K562 (cell line): ENCODE measurements around the gene CTPS1. TPM values are rescaled to one million over a fixed set of nuclear protein-coding genes. Genes with fewer than 3 reads are reported as not detected.

ENCODE experiments used
- ATAC-seq: fragments of 200-7000 bp; cut with Tn5 transposase; 3 replicates; pipeline ENCODE4 v1.9.1; 2020; ENCODE audit warnings: moderate library complexity
- BruUV-seq: library from RNA; stranded (reverse); fragments of 400-500 nt; replicated peaks from 2 replicates; lab custom pipeline; 2021; lab: Mats Ljungman, UMichigan
- CTCF ChIA-PET: fragments of 300-600 bp; formaldehyde crosslinking; extraction: SDS; loops from one replicate; lab custom pipeline; 2021; ENCODE audit warnings: low intra/inter-chr PET ratio; lab: Yijun Ruan, JAX
- POLR2A ChIA-PET: fragments of 300-600, 350-650 bp; sonication (Branson Sonifier 250); formaldehyde crosslinking; extraction: SDS; loops from one replicate; lab custom pipeline; 2021; ENCODE audit warnings: antibody characterized with exemption, inconsistent platforms; lab: Yijun Ruan, JAX
- DNase-seq, 4 experiments: peaks; one replicate each; pipeline versions ENCODE4 v3.0.0 to v3.0.0-alpha.2; 2011 to 2018; ENCODE audit warnings: low spot score in 3 of 4, mixed read lengths in 3 of 4; ENCODE audit errors: extremely low read depth in 1 of 4
- FAIRE-seq: peaks from 2 replicates; lab custom pipeline; 2011; peaks lifted over from hg19 to GRCh38; lab: Jason Lieb, UNC
- H2AFZ ChIP-seq: 2 replicates; pipeline ENCODE4 v1.6.0; 2011; ENCODE audit warnings: low read depth, low read length, control low read depth, inconsistent platforms
- H3K27ac ChIP-seq: fragments of 200-600 bp; 3 replicates; pipeline ENCODE4 v1.8.0; 2011; ENCODE audit warnings: low read depth, mild to moderate bottlenecking, control low read depth, inconsistent platforms, low read length, moderate library complexity, mixed read lengths; ENCODE audit errors: extremely low read depth
- H3K27me3 ChIP-seq, 2 experiments: fragments of 300-600 bp in 1 of 2; 2 replicates in 1 of 2; 3 replicates in 1 of 2; pipeline versions ENCODE4 v1.6.0 to v1.8.0; 2011; ENCODE audit warnings: inconsistent platforms in 2 of 2, low read length in 2 of 2, mild to moderate bottlenecking in 1 of 2, mixed read lengths in 1 of 2, moderate library complexity in 1 of 2; ENCODE audit not compliant: control insufficient read depth in 2 of 2, insufficient read depth in 2 of 2
- H3K36me3 ChIP-seq: fragments of 300-600 bp; 3 replicates; pipeline ENCODE4 v1.8.0; 2011; ENCODE audit warnings: mild to moderate bottlenecking, low read length, inconsistent platforms; ENCODE audit not compliant: control insufficient read depth, insufficient read depth
- H3K4me1 ChIP-seq, 2 experiments: fragments of 200-600 bp in 1 of 2; replicated peaks in 1 of 2; 2 replicates in 1 of 2; 3 replicates in 1 of 2; pipeline versions ENCODE4 v1.5.1 to v1.8.0; 2011; ENCODE audit warnings: inconsistent platforms in 2 of 2, low read length in 2 of 2, mild to moderate bottlenecking in 1 of 2, mixed read lengths in 1 of 2, moderate library complexity in 1 of 2; ENCODE audit not compliant: control insufficient read depth in 2 of 2, insufficient read depth in 2 of 2
- H3K4me2 ChIP-seq: 2 replicates; pipeline ENCODE4 v1.6.1; 2011; ENCODE audit warnings: low read length, control low read depth, inconsistent platforms, mixed read lengths; ENCODE audit not compliant: insufficient read depth
- H3K4me3 ChIP-seq: fragments of 200-600 bp; sonication (generic), shearing (Covaris generic); 2 replicates; pipeline ENCODE4 v1.5.1; 2016; ENCODE audit warnings: control low read depth, inconsistent platforms
- H3K79me2 ChIP-seq: fragments of 200-600 bp; 3 replicates; pipeline ENCODE4 v1.8.0; 2011; ENCODE audit warnings: low read length, inconsistent platforms; ENCODE audit not compliant: control insufficient read depth, insufficient read depth
- H3K9ac ChIP-seq, 2 experiments: 2 replicates each; pipeline versions ENCODE4 v1.6.0 to v1.6.1; 2011; ENCODE audit warnings: low read depth in 2 of 2, low read length in 2 of 2, control low read depth in 1 of 2, inconsistent platforms in 1 of 2, mild to moderate bottlenecking in 1 of 2, mixed read lengths in 1 of 2; ENCODE audit not compliant: insufficient read depth in 1 of 2
- H3K9me1 ChIP-seq: one replicate; pipeline ENCODE4 v1.6.0; 2011; ENCODE audit warnings: inconsistent platforms, mild to moderate bottlenecking, low read length, moderate library complexity; ENCODE audit not compliant: control insufficient read depth, insufficient read depth
- H3K9me3 ChIP-seq: replicated peaks from 2 replicates; pipeline ENCODE4 v1.5.1; 2011; ENCODE audit warnings: low read depth, low read length, inconsistent platforms; ENCODE audit not compliant: control insufficient read depth, insufficient read depth
- H4K20me1 ChIP-seq: replicated peaks from 2 replicates; pipeline ENCODE4 v1.6.1; 2011; ENCODE audit warnings: low read length, inconsistent platforms, mixed read lengths; ENCODE audit not compliant: control insufficient read depth, insufficient read depth
- CBFB ChIP-seq: sonication (generic); formaldehyde crosslinking; IDR thresholded peaks from 2 replicates; pipeline ENCODE4 v1.4.0; 2020; ENCODE audit warnings: mild to moderate bottlenecking, missing genetic modification reagents
- CBX1 ChIP-seq: sonication (generic); IDR thresholded peaks from 2 replicates; pipeline ENCODE4 v1.6.1; 2016; ENCODE audit warnings: antibody characterized with exemption, low read depth, mild to moderate bottlenecking
- ESRRB ChIP-seq: fragments of 250-450 bp; sonication (Bioruptor Pico); IDR thresholded peaks from 2 replicates; pipeline ENCODE4 v1.5.0; 2020; ENCODE audit warnings: mild to moderate bottlenecking, moderate library complexity, borderline replicate concordance
- ETV5 ChIP-seq: sonication (generic); formaldehyde crosslinking; IDR thresholded peaks from 2 replicates; pipeline ENCODE4 v1.4.0; 2020; ENCODE audit warnings: low read depth, mild to moderate bottlenecking, missing genetic modification reagents
- HIVEP1 ChIP-seq: fragments of 250-450 bp; sonication (Bioruptor Pico); IDR thresholded peaks from 2 replicates; pipeline ENCODE4 v1.4.0; 2020; ENCODE audit warnings: mild to moderate bottlenecking
- KDM4B ChIP-seq, 2 experiments: fragments of 450-650 bp in 1 of 2; sonication (generic) in 1 of 2; IDR thresholded peaks; 2 replicates each; pipeline ENCODE4 v1.6.1; 2016 to 2017; ENCODE audit warnings: borderline replicate concordance in 2 of 2, antibody characterized with exemption in 1 of 2, low read depth in 1 of 2, mild to moderate bottlenecking in 1 of 2
- KLF6 ChIP-seq: fragments of 250-450 bp; sonication (Bioruptor Pico); IDR thresholded peaks from 2 replicates; pipeline ENCODE4 v1.4.0; 2020; ENCODE audit warnings: mild to moderate bottlenecking, moderate library complexity, borderline replicate concordance
- LARP7 ChIP-seq: fragments of 450-650 bp; IDR thresholded peaks from 2 replicates; pipeline ENCODE4 v1.6.1; 2016
- MTF1 ChIP-seq: fragments of 250-450 bp; sonication (Bioruptor Pico); IDR thresholded peaks from 2 replicates; pipeline ENCODE4 v1.9.0; 2021; ENCODE audit warnings: moderate library complexity, mild to moderate bottlenecking, inconsistent platforms, borderline replicate concordance
- TBL1XR1 ChIP-seq, 2 experiments: IDR thresholded peaks; 2 replicates each; pipeline ENCODE4 v1.6.1; 2012; ENCODE audit warnings: improper control_type of control experiment in 2 of 2, low read length in 2 of 2, mild to moderate bottlenecking in 1 of 2
- ZBTB8A ChIP-seq: fragments of 450-650 bp; IDR thresholded peaks from 2 replicates; pipeline ENCODE4 v1.6.1; 2018; ENCODE audit warnings: mild to moderate bottlenecking, moderate library complexity; ENCODE audit not compliant: partially characterized antibody
- ZFP30 ChIP-seq: fragments of 250-450 bp; sonication (Bioruptor Pico); IDR thresholded peaks from 2 replicates; pipeline ENCODE4 v1.8.0; 2022; ENCODE audit warnings: moderate library complexity, mild to moderate bottlenecking, inconsistent platforms, borderline replicate concordance
- ZNF274 ChIP-seq: IDR thresholded peaks from 2 replicates; pipeline ENCODE4 v1.6.1; 2011; ENCODE audit warnings: low read depth, mild to moderate bottlenecking, low read length, moderate library complexity, borderline replicate concordance
- ZNF3 ChIP-seq: fragments of 250-450 bp; sonication (Bioruptor Pico); IDR thresholded peaks from 2 replicates; pipeline ENCODE4 v1.5.0; 2021; ENCODE audit warnings: mild to moderate bottlenecking, moderate library complexity
- ZNF696 ChIP-seq: fragments of 250-450 bp; sonication (Bioruptor Pico); conservative IDR thresholded peaks from 2 replicates; pipeline ENCODE4 v1.4.0; 2020; ENCODE audit warnings: mild to moderate bottlenecking, moderate library complexity
- ZNF717 ChIP-seq: fragments of 250-450 bp; sonication (Bioruptor Pico); IDR thresholded peaks from 2 replicates; pipeline ENCODE4 v1.5.0; 2021
- WGBS: fragments of 100-300 bp; shearing (Covaris generic); methylation state at CpG from one replicate; pipeline ENCODE4 v1.1.6; 2016; ENCODE audit warnings: low coverage, mixed read lengths; ENCODE audit not compliant: insufficient coverage; ENCODE audit errors: missing lambda C conversion rate; 5-methylcytosine and 5-hydroxymethylcytosine counted together
- in situ Hi-C: fragments of 300-500 bp; cut with MboI; formaldehyde crosslinking; loops from 4 replicates; pipeline ENCODE4 v1.15.0; 2018; ENCODE audit warnings: inconsistent platforms, mixed read lengths
- intact Hi-C: fragments of 100-400 bp; cut with micrococcal nuclease; formaldehyde crosslinking; loops from 2 replicates; pipeline ENCODE4 v1.14.2; 2022
- polyA plus RNA-seq, 8 experiments: library from polyadenylated mRNA; depleted of rRNA in 4 of 8; stranded (reverse) in 5 of 8; unstranded in 3 of 8; fragments of >200 nt; fragmentation: Nextera tagmentation in 2 of 8; fragmentation: Illumina TruSeq in 1 of 8; extraction: Ambion mirVana in 2 of 8; extraction: Trizol in 1 of 8; gene quantifications; 2 replicates each; pipeline versions ENCODE4 v1.2.1 to v1.2.3, GENCODE V29; 2011 to 2014; ENCODE audit warnings: inconsistent platforms in 1 of 8, missing spikeins in 1 of 8
- total RNA-seq, 7 experiments: library from RNA; depleted of rRNA in 6 of 7; stranded (reverse); fragments of >200 nt in 6 of 7; fragmentation: Illumina TruSeq in 2 of 7; extraction: Trizol in 2 of 7; gene quantifications; 2 replicates each; pipeline versions ENCODE4 v1.2.1 to v1.2.3, GENCODE V29; 2011 to 2021; ENCODE audit warnings: low replicate concordance in 1 of 7
- TF ChIP-seq, protein P1 (sequence below), 2 experiments: fragments of 150-350 bp in 1 of 2; IDR thresholded peaks; 2 replicates each; pipeline ENCODE4 v1.6.1; 2012 to 2016; ENCODE audit warnings: low read depth in 2 of 2, low read length in 2 of 2, mild to moderate bottlenecking in 1 of 2, moderate library complexity in 1 of 2
- TF ChIP-seq, protein P2 (sequence below): sonication (generic); formaldehyde crosslinking; IDR thresholded peaks from 2 replicates; pipeline ENCODE4 v1.8.1; 2022; ENCODE audit warnings: missing genetic modification reagents

The CTPS1 gene
- total and polyA plus RNA-seq, 9 of the 15 experiments (the other 6 are each of a cell fraction or from before 2014, with no cell fraction given) = 44.4 to 164 (median 87.7) TPM

DNA sequence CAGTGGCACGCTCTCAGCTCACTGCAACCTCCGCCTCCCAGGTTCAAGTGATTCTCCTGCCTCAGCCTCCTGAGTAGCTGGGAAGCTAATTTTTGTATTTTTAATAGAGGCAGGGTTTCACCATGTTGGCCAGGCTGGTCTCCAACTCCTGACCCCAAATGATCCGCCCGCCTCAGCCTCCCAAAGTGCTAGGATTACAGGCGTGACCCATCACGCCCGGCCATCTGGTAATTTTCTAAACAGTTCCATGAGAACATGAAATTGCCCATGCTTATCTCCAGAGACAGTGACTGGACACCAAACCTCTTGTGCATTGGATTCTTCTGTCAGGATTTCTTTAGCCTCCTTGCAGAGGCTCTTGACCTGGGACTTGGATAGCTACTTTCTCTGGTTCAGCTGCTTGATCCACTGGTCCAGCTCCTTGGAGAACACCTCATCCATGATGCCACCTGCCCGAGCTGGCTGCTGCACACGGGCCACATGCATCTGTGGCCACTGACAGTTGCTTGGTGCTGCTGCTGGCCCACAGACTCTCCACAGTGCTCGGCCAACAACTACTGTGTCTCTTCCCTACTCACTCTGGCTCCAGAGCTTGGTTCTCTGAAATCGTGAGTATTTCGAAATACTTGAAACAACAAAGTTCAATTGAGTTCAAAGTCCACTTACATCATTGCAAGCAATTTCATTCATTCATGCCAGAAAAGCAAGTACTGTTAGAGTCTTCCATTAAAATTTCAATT is 40.0 kb upstream of the CTPS1 start:
- Histone ChIP-seq H3K4me2 (peak overlapping the region; percentile 32; the same call in 1 of the 2 replicates), H3K9ac (peak overlapping the region in 1 of 2 experiments; percentile 66; a peak in 2 of 4 replicates), H3K79me2 (no peaks in the 10 kb centered on the region), H3K4me1 (peaks cover 9 to 18% of the 10 kb centered on the region in 2 experiments; a peak in 4 of 5 replicates), H4K20me1 (no peaks in the 10 kb centered on the region), H3K27me3 (no peaks in the 10 kb centered on the region), H3K9me1 (no peaks in the 10 kb centered on the region), H3K27ac (no peak overlapping the region), H3K36me3 (no peaks in the 10 kb centered on the region), H3K4me3 (no peak overlapping the region), H3K9me3 (no peaks in the 10 kb centered on the region), H2AFZ (no peak overlapping the region)
- ChIA-PET POLR2A (interaction anchor here (0.7 to 1.7 kb wide), 10 partner anchors 10 to 166 kb away, joined by 3 to 14 read pairs (median 4); partner anchors contain the start of gene CITED4), CTCF (interaction anchor here (1.1 kb wide), 1 partner anchor 91 kb away, joined by 3 read pairs; no protein-coding TSS in a partner anchor)
- no TSS peak for BruUV-seq
- 12% methylated on average over 12 of the region's 12 CpGs for WGBS
- DNase-seq (peak; percentile 37 to 83 (median 58)), FAIRE-seq (peak; percentile 65), ATAC-seq (peak; percentile 91)
- intact Hi-C loops (no loop called here), in situ Hi-C loops (no loop called here)
- no peak for TF ChIP-seq ZNF3
- TF ChIP-seq ETV5 (CRISPR knock-in tag) = no peak
- TF ChIP-seq CBX1 = no peak
- no peak for TF ChIP-seq ESRRB (CRISPR knock-in tag)
- no peak for TF ChIP-seq ZNF696 (CRISPR knock-in tag)
- TF ChIP-seq KDM4B (IDR thresholded peaks at IDR 0.05; ENCODE audit: borderline replicate concordance in 2 of 2, low read depth in 1 of 2) = no peak
- TF ChIP-seq TBL1XR1 (IDR thresholded peaks at IDR 0.05; ENCODE audit: low read length in 2 of 2) = peak in 1 of 2 experiments; percentile 49; a peak in 1 of 4 replicates
- no peak for TF ChIP-seq HIVEP1
- 0 out of 2 replicates have a peak, but pooled peaks have one; percentile 50 for TF ChIP-seq LARP7
- TF ChIP-seq ZFP30 = no peak
- no peak for TF ChIP-seq CBFB
- TF ChIP-seq ZNF717 = no peak
- TF ChIP-seq KLF6 = no peak
- TF ChIP-seq, protein P1, sequence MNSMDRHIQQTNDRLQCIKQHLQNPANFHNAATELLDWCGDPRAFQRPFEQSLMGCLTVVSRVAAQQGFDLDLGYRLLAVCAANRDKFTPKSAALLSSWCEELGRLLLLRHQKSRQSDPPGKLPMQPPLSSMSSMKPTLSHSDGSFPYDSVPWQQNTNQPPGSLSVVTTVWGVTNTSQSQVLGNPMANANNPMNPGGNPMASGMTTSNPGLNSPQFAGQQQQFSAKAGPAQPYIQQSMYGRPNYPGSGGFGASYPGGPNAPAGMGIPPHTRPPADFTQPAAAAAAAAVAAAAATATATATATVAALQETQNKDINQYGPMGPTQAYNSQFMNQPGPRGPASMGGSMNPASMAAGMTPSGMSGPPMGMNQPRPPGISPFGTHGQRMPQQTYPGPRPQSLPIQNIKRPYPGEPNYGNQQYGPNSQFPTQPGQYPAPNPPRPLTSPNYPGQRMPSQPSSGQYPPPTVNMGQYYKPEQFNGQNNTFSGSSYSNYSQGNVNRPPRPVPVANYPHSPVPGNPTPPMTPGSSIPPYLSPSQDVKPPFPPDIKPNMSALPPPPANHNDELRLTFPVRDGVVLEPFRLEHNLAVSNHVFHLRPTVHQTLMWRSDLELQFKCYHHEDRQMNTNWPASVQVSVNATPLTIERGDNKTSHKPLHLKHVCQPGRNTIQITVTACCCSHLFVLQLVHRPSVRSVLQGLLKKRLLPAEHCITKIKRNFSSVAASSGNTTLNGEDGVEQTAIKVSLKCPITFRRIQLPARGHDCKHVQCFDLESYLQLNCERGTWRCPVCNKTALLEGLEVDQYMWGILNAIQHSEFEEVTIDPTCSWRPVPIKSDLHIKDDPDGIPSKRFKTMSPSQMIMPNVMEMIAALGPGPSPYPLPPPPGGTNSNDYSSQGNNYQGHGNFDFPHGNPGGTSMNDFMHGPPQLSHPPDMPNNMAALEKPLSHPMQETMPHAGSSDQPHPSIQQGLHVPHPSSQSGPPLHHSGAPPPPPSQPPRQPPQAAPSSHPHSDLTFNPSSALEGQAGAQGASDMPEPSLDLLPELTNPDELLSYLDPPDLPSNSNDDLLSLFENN (IDR thresholded peaks at IDR 0.05; ENCODE audit: low read depth in 2 of 2, low read length in 2 of 2) = peak in 1 of 2 experiments; percentile 80; a peak in 2 of 4 replicates
- no peak for TF ChIP-seq MTF1 (CRISPR knock-in tag)
- TF ChIP-seq, protein P2, sequence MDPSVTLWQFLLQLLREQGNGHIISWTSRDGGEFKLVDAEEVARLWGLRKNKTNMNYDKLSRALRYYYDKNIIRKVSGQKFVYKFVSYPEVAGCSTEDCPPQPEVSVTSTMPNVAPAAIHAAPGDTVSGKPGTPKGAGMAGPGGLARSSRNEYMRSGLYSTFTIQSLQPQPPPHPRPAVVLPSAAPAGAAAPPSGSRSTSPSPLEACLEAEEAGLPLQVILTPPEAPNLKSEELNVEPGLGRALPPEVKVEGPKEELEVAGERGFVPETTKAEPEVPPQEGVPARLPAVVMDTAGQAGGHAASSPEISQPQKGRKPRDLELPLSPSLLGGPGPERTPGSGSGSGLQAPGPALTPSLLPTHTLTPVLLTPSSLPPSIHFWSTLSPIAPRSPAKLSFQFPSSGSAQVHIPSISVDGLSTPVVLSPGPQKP = no peak
- TF ChIP-seq ZBTB8A = no peak
- TF ChIP-seq ZNF274 = no peak
